HG02798 (cell line): Measurements from ENCODE around the gene LPCAT1.
"Not testable (repeated sequence)": the region's sequence is repeated elsewhere in the genome, so short reads cannot be mapped to it uniquely, and the experiment has no call there.

ENCODE experiments used
- ATAC-seq: cut with Tn5 transposase; IDR thresholded peaks from one replicate; pipeline ENCODE4 v1.9.1; 2021; ENCODE audit warnings: mild to moderate bottlenecking; ENCODE audit not compliant: unreplicated experiment, poor library complexity

Gene LPCAT1

GRCh38 chr5:1437876-1438559 is 85.7 kb downstream of the LPCAT1 start:
- ATAC-seq = no peak

- no peak for ATAC-seq
These were observed 86.4 kb downstream of the LPCAT1 start for GRCh38 chr5:1437226-1437829.

- ATAC-seq = no peak
These were observed 87.1 kb downstream of the LPCAT1 start for GRCh38 chr5:1436681-1437080.

GRCh38 chr5:1436036-1436435 is 87.7 kb downstream of the LPCAT1 start:
- ATAC-seq = no peak

GRCh38 chr5:1435369-1435768 is 88.4 kb downstream of the LPCAT1 start:
- ATAC-seq = no peak

- no peak for ATAC-seq
These were observed 91.5 kb downstream of the LPCAT1 start for GRCh38 chr5:1432296-1432695.

- no peak for ATAC-seq
These were observed 91.9 kb downstream of the LPCAT1 start for GRCh38 chr5:1431896-1432295.

GRCh38 chr5:1431021-1431811 is 92.5 kb downstream of the LPCAT1 start:
- ATAC-seq = no peak

- no peak for ATAC-seq
These were observed 93.5 kb downstream of the LPCAT1 start for GRCh38 chr5:1430121-1430795.

GRCh38 chr5:1429496-1429895 is 94.3 kb downstream of the LPCAT1 start:
- no peak for ATAC-seq

- ATAC-seq = no peak
These were observed 94.7 kb downstream of the LPCAT1 start for GRCh38 chr5:1429066-1429465.

- no peak for ATAC-seq
These were observed 95.7 kb downstream of the LPCAT1 start for GRCh38 chr5:1428107-1428506.

- ATAC-seq = no peak
These were observed 99.0 kb downstream of the LPCAT1 start for GRCh38 chr5:1424716-1425115.

- no peak for ATAC-seq
These were observed 99.7 kb downstream of the LPCAT1 start for GRCh38 chr5:1423901-1424603.

GRCh38 chr5:1422522-1422921 is 101.2 kb downstream of the LPCAT1 start:
- not testable (repeated sequence) for ATAC-seq

GRCh38 chr5:1421521-1422341 is 102.0 kb downstream of the LPCAT1 start:
- ATAC-seq = no peak

GRCh38 chr5:1420211-1421195 is 103.3 kb downstream of the LPCAT1 start:
- ATAC-seq = no peak

- no peak for ATAC-seq
These were observed 104.1 kb downstream of the LPCAT1 start for GRCh38 chr5:1419476-1420210.
